HepG2 (cell line): ENCODE measurements around the gene TOP3B. TPM values are rescaled to one million over a fixed set of nuclear protein-coding genes. Genes with fewer than 3 reads are reported as not detected.

Source experiments
- ATAC-seq: fragments of 200-7000 bp; cut with Tn5 transposase; 3 replicates; pipeline ENCODE4 v1.9.1; 2020; ENCODE audit warnings: mild to moderate bottlenecking, moderate library complexity
- BruUV-seq: library from RNA; stranded (reverse); fragments of 400-500 nt; replicated peaks from 2 replicates; lab custom pipeline; 2021; lab: Mats Ljungman, UMichigan
- CTCF ChIA-PET: fragments of 300-600 bp; formaldehyde crosslinking; extraction: SDS; loops from one replicate; lab custom pipeline; 2021; ENCODE audit warnings: low total read pairs, inconsistent platforms, low intra/inter-chr PET ratio; lab: Yijun Ruan, JAX
- POLR2A ChIA-PET: fragments of 350-600 bp; sonication (Branson Sonifier 250); formaldehyde crosslinking; loops from one replicate; lab custom pipeline; 2020; ENCODE audit warnings: antibody characterized with exemption, inconsistent platforms; lab: Yijun Ruan, JAX
- DNase-seq: peaks from one replicate; pipeline ENCODE4 v3.0.0-alpha.2; 2015; ENCODE audit warnings: low spot score
- FAIRE-seq: peaks from 3 replicates; lab custom pipeline; 2011; peaks lifted over from hg19 to GRCh38; lab: Jason Lieb, UNC
- H2AFZ ChIP-seq: one replicate; pipeline ENCODE4 v1.6.1; 2011; ENCODE audit warnings: low read length, inconsistent platforms
- H3K27ac ChIP-seq: fragments of 300-600 bp; 3 replicates; pipeline ENCODE4 v1.8.0; 2011; ENCODE audit warnings: mixed run types, mild to moderate bottlenecking, mixed read lengths, low read length, inconsistent platforms; ENCODE audit not compliant: insufficient read depth; ENCODE audit errors: extremely low read length
- H3K27me3 ChIP-seq, 2 experiments: fragments of 200-600 bp in 1 of 2; 2 replicates in 1 of 2; 3 replicates in 1 of 2; pipeline versions ENCODE4 v1.6.0 to v1.8.0; 2011; ENCODE audit warnings: low read length in 2 of 2, mild to moderate bottlenecking in 2 of 2, moderate library complexity in 2 of 2, inconsistent platforms in 1 of 2; ENCODE audit not compliant: insufficient read depth in 2 of 2, control insufficient read depth in 1 of 2
- H3K36me3 ChIP-seq, 2 experiments: fragments of 200-600 bp in 1 of 2; replicated peaks in 1 of 2; 2 replicates in 1 of 2; 3 replicates in 1 of 2; pipeline versions ENCODE4 v1.5.1 to v1.8.0; 2011; ENCODE audit warnings: low read length in 2 of 2, inconsistent platforms in 1 of 2; ENCODE audit not compliant: insufficient read depth in 2 of 2, control insufficient read depth in 1 of 2
- H3K4me1 ChIP-seq: 2 replicates; pipeline ENCODE4 v1.5.1; 2012; ENCODE audit warnings: low read length, inconsistent platforms; ENCODE audit not compliant: insufficient read depth
- H3K4me2 ChIP-seq: 2 replicates; pipeline ENCODE4 v1.6.0; 2011; ENCODE audit warnings: low read depth, low read length, inconsistent platforms
- H3K4me3 ChIP-seq, 3 experiments: fragments of 200-600 bp in 1 of 3; sonication (generic), shearing (Covaris generic) in 1 of 3; replicated peaks in 1 of 3; 2 replicates each; pipeline ENCODE4 v1.5.1; 2011 to 2016; ENCODE audit warnings: low read length in 3 of 3, inconsistent platforms in 2 of 3, low read depth in 2 of 3, mild to moderate bottlenecking in 2 of 3, control low read depth in 1 of 3, mixed read lengths in 1 of 3; ENCODE audit not compliant: insufficient read depth in 1 of 3
- H3K79me2 ChIP-seq: one replicate; pipeline ENCODE4 v1.6.1; 2011; ENCODE audit warnings: low read length, inconsistent platforms; ENCODE audit not compliant: insufficient read depth
- H3K9ac ChIP-seq: 2 replicates; pipeline ENCODE4 v1.6.0; 2011; ENCODE audit warnings: mild to moderate bottlenecking, low read depth, low read length, inconsistent platforms; ENCODE audit not compliant: insufficient read depth
- H3K9me3 ChIP-seq: 2 replicates; pipeline ENCODE4 v1.5.1; 2012; ENCODE audit warnings: mild to moderate bottlenecking, low read length
- H4K20me1 ChIP-seq: 2 replicates; pipeline ENCODE4 v1.6.0; 2011; ENCODE audit warnings: inconsistent platforms, mild to moderate bottlenecking, low read length, moderate library complexity; ENCODE audit not compliant: insufficient read depth
- GTF3A ChIP-seq: sonication (generic); formaldehyde crosslinking; conservative IDR thresholded peaks from 2 replicates; pipeline ENCODE4 v1.4.0; 2020; ENCODE audit warnings: mild to moderate bottlenecking, missing genetic modification reagents
- MAFF ChIP-seq: IDR thresholded peaks from 2 replicates; pipeline ENCODE4 v1.6.1; 2011; ENCODE audit warnings: low read depth, low read length, improper control_type of control experiment
- MAFK ChIP-seq, 2 experiments: IDR thresholded peaks in 1 of 2; conservative IDR thresholded peaks in 1 of 2; 2 replicates each; pipeline ENCODE4 v1.6.1; 2011; ENCODE audit warnings: improper control_type of control experiment in 2 of 2, low read length in 2 of 2
- MLXIP ChIP-seq: sonication (generic); formaldehyde crosslinking; IDR thresholded peaks from 2 replicates; pipeline ENCODE4 v1.9.0; 2021; ENCODE audit warnings: missing genetic modification reagents, borderline replicate concordance
- ZBTB39 ChIP-seq: sonication (generic); formaldehyde crosslinking; IDR thresholded peaks from 2 replicates; pipeline ENCODE4 v1.5.0; 2020; ENCODE audit warnings: missing genetic modification reagents
- ZBTB44 ChIP-seq: sonication (generic); formaldehyde crosslinking; IDR thresholded peaks from 2 replicates; pipeline ENCODE4 v1.4.0; 2020; ENCODE audit warnings: missing genetic modification reagents
- ZNF709 ChIP-seq: sonication (generic); formaldehyde crosslinking; IDR thresholded peaks from 2 replicates; pipeline ENCODE4 v1.5.0; 2020; ENCODE audit warnings: mild to moderate bottlenecking, missing genetic modification reagents
- WGBS: methylation state at CpG from one replicate; pipeline ENCODE4 v1.1.6; 2017; ENCODE audit warnings: low lambda C conversion rate; 5-methylcytosine and 5-hydroxymethylcytosine counted together
- in situ Hi-C: cut with HindIII; loops from 2 replicates; pipeline ENCODE4 v1.10.0; 2017; ENCODE audit warnings: low pct_unique_long_range_greater_than_20kb; ENCODE audit not compliant: extremely low pct_ligation_motif_present
- intact Hi-C: fragments of 100-400 bp; cut with micrococcal nuclease; formaldehyde crosslinking; loops from one replicate; pipeline ENCODE4 v1.10.0; 2022; ENCODE audit not compliant: unreplicated experiment
- polyA plus RNA-seq, 8 experiments: library from polyadenylated mRNA; depleted of rRNA in 3 of 8; stranded (reverse) in 7 of 8; unstranded in 1 of 8; fragments of >200 nt; fragmentation: Illumina TruSeq in 4 of 8; extraction: Trizol in 4 of 8; gene quantifications; 2 replicates each; pipeline versions ENCODE4 v1.2.1 to v1.2.3, GENCODE V29; 2011 to 2016; ENCODE audit warnings: low read depth in 4 of 8, missing spikeins in 1 of 8, mixed read lengths in 1 of 8; ENCODE audit not compliant: insufficient read depth in 1 of 8
- total RNA-seq, 5 experiments: library from RNA; depleted of rRNA; stranded (reverse); fragments of >200 nt; fragmentation: Illumina TruSeq; extraction: Trizol; gene quantifications; 2 replicates each; pipeline ENCODE4 v1.2.3, GENCODE V29; 2016; ENCODE audit warnings: low read depth in 1 of 5
- TF ChIP-seq, protein P1 (sequence below): sonication (generic); formaldehyde crosslinking; IDR thresholded peaks from 2 replicates; pipeline ENCODE4 v1.4.0; 2020; ENCODE audit warnings: mild to moderate bottlenecking, missing genetic modification reagents

TOP3B gene
- total and polyA plus RNA-seq, 2 of the 13 experiments (the other 11 are each of a cell fraction or from before 2014, with no cell fraction given) = 28.5 to 29.7 TPM

GRCh38 chr22:21945453-21946261, 36.9 kb downstream of the TOP3B start:
- Histone ChIP-seq H3K36me3 (peaks cover 5 to 25% of the 10 kb centered on the region in 2 experiments; a peak in 4 of 5 replicates), H3K4me1 (no peaks in the 10 kb centered on the region), H4K20me1 (0 out of 2 replicates have a peak, but pooled peaks cover 4% of the 10 kb centered on the region), H3K4me2 (no peak overlapping the region), H3K27me3 (no peaks in the 10 kb centered on the region), H3K79me2 (no peaks in the 10 kb centered on the region), H2AFZ (no peak overlapping the region), H3K27ac (no peak overlapping the region), H3K4me3 (no peak overlapping the region), H3K9me3 (no peaks in the 10 kb centered on the region), H3K9ac (no peak overlapping the region)
- no TSS peak for BruUV-seq
- ChIA-PET CTCF (no interaction called here), POLR2A (no interaction called here)
- in situ Hi-C loops (loop anchor here (5.0 kb wide), 1 partner anchor 233 kb away; no protein-coding TSS in a partner anchor), intact Hi-C loops (no loop called here)
- no peak for ATAC-seq
- WGBS = no CpG with 5 or more reads among the region's 13 CpGs
- no peak for FAIRE-seq
- no peak for DNase-seq
- TF ChIP-seq GTF3A (no peak), MAFK (conservative IDR thresholded peaks at IDR 0.05 in 1 of 2, IDR thresholded peaks at IDR 0.05 in 1 of 2; ENCODE audit: low read length in 2 of 2) (peak; percentile 77 to 81), MAFF (peak; percentile 58), MLXIP (CRISPR knock-in tag) (no peak), ZBTB39 (no peak), ZNF709 (CRISPR knock-in tag) (no peak), ZBTB44 (CRISPR knock-in tag) (no peak)
- TF ChIP-seq, protein P1, sequence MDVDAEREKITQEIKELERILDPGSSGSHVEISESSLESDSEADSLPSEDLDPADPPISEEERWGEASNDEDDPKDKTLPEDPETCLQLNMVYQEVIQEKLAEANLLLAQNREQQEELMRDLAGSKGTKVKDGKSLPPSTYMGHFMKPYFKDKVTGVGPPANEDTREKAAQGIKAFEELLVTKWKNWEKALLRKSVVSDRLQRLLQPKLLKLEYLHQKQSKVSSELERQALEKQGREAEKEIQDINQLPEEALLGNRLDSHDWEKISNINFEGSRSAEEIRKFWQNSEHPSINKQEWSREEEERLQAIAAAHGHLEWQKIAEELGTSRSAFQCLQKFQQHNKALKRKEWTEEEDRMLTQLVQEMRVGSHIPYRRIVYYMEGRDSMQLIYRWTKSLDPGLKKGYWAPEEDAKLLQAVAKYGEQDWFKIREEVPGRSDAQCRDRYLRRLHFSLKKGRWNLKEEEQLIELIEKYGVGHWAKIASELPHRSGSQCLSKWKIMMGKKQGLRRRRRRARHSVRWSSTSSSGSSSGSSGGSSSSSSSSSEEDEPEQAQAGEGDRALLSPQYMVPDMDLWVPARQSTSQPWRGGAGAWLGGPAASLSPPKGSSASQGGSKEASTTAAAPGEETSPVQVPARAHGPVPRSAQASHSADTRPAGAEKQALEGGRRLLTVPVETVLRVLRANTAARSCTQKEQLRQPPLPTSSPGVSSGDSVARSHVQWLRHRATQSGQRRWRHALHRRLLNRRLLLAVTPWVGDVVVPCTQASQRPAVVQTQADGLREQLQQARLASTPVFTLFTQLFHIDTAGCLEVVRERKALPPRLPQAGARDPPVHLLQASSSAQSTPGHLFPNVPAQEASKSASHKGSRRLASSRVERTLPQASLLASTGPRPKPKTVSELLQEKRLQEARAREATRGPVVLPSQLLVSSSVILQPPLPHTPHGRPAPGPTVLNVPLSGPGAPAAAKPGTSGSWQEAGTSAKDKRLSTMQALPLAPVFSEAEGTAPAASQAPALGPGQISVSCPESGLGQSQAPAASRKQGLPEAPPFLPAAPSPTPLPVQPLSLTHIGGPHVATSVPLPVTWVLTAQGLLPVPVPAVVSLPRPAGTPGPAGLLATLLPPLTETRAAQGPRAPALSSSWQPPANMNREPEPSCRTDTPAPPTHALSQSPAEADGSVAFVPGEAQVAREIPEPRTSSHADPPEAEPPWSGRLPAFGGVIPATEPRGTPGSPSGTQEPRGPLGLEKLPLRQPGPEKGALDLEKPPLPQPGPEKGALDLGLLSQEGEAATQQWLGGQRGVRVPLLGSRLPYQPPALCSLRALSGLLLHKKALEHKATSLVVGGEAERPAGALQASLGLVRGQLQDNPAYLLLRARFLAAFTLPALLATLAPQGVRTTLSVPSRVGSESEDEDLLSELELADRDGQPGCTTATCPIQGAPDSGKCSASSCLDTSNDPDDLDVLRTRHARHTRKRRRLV (CRISPR knock-in tag) = no peak
